Stimulated activated CD4-positive, alpha-beta T cell treated with anti-CD3 and anti-CD28 coated beads, Interleukin-2, amount 100 ng/mL, for 24 hours (primary cell): Measurements from ENCODE around the gene C2orf92.
"Not testable (repeated sequence)": the region's sequence is repeated elsewhere in the genome, so short reads cannot be mapped to it uniquely, and the experiment has no call there.

Experiments used
- DNase-seq, 2 donors: peaks; one replicate each; pipeline ENCODE4 v3.0.0-alpha.2; 2020

C2orf92 gene

GRCh38 chr2:97660044-97660774, 9.3 kb upstream of the C2orf92 start:
- DNase-seq, result no peak

DNA sequence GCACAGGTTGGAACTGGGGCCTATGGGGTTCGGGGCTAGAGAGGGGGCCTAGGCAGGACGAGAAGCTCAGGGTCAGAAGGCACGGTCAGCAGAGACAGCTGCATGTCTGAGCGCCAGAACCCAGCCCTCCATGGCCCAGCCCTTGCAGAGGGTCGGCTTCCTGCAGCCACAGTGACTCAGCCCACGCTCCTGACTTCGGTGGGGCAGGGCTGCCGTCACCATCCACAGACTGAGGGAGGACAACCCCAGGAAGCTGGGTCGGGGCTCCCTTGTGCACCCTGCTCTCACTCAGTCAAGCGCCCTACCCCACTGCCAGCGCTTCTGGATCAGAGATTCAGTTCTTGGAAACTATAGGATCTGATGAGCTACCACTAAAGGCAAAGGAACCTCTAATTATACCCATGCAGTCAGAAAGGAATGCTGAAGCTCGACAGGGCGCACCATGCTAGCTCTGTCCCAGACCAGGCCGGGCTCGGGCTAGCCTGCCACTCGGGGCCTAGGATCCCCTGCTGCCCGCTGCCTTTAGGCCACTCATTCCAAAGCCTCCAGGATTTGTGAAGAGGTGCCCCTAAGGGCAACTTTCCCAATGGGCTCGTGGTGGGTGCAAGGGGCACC, 8.6 kb upstream of the C2orf92 start:
- no peak for DNase-seq

- no peak for DNase-seq
Observed at GRCh38 chr2:97661927-97662326, 7.6 kb upstream of the C2orf92 start.

DNA sequence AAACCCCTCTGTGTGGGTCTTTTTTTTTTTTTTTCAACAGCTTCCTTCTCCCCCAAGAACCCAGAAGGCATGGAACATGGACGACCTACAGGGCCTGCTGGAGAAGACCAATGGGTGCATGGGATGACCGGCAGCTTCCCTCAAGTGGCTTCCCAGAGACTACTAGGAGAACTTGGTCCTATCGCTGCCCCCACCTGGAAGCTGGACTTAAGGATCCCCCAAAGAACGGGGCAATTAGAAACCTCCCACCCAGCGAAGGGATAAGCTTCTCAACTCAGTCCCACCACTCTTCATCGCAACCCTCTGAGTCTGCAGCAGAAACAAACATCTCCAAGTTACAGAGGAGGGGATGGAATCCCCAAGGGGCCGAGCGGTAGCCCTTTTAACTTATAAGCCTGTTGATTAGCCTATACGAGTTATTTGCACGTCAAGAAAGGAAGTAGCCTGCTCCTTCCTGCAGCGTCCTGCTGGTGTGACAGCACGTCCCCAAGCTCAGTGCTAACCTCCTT, 7.1 kb upstream of the C2orf92 start:
- DNase-seq, result no peak

DNA sequence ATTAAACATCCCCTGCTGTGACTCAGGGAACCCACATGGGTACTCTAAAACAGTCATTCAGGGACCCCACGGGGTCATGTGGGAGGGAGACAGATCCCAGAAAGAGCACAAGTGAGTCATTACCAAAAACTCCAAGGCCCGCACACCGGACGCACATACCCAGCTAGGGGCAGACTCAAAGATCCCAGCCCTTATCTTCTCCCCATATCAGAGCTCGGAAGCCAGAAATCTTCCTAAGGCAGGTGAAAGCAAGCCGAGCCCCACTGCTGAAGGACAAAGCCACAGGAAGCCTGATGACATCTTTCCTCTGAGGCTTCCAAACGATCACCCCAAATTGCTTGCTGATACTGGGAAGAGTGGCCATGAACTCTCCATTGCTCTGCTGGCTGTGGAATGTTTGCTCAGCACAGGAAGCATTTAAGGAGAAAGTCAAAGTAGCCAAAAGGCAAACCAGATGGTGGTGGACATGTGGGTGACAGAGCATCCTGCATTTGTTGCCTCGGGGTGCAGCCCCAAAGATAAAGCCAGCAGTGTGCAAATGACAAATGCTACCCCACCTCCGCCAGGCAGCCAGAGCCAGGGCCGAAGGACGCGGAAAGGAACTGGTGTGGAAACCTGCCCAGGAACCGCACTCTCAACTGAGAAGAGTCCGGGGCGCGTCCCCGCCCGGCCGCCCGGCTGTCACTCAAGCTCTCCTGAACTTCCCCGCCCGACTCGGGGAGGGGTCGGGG, 6.5 kb upstream of the C2orf92 start:
- peak; percentile 82 to 89 for DNase-seq

DNA sequence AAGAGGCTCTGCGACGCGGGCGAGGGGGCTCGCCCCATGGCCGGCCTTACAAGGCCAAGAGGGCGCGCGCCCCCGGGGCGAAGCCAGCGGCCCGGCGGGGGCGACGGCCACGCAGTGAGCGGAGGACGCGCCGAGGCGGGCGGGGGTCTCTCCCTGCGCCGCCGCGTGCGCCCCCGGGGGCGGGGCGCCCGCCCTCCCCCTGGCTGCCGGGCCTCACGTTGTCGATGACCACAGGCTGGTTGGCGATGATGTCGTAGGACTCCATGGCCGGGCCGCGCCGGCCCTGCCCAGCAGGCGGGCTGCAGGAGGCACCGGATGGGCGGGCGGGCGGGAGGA, 5.9 kb upstream of the C2orf92 start:
- no peak for DNase-seq

- peak; percentile 97 for DNase-seq
Observed at GRCh38 chr2:97663962-97664635, 5.4 kb upstream of the C2orf92 start, which contains the start of gene ACTR1B. ACTR1B (minus strand) TSS chr2:97664044; CDS start chr2:97663890, 154 bp downstream.

DNA sequence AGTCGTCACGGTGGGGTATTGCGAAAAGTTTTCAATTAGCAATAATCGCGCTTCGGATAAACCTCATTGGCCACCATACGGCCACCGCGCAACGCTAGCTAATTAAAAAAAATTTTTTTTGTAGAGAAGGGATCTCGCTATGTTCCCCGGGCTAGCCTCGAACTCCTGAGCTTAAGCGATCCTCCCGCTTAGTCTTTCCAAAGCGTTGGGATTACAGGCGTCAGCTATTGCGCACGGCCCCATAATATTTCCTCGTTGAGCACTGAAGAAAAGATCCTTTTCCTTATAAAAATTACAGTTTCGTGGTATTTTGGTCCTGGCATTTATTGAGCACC, 4.9 kb upstream of the C2orf92 start:
- DNase-seq, result no peak

DNA sequence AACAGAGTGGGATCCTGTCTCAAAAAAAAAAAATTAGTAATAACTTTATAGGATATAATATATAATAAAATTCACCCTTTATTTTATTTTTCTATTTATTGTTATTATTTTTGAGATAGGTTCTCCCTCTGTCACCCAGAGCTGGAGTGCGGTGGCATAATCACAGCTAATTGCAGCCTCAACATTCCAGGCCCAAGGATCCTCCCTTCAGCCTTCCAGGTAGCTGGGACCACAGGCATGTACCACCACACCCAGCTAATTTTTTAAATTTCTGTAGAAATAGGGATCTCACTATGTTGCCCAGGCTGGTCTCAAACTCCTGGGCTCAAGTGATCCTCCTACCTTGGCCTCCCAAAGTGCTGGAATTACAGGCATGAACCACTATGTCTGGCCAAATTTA, 958 bp downstream of the C2orf92 start:
- DNase-seq, result no peak

DNA sequence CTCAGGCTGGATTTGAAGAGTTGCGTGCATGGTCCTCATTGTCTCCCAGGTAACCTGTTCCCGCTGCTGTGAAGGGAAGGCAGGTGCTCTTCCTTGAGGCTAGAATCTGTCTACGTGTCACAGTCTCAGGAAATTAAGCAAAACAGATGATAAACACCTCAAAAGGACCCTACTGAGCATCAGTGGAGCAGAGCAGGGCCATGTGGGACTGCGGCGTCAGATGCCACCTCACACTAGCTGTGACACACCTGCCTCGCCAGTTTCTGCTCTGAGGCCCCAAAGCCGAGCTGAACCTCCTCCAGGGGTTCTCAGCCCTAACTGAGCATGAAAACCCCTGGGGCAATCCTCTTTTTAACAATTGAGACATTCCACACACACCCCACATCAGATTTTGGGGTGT, 2.0 kb downstream of the C2orf92 start:
- DNase-seq, result no peak

DNA sequence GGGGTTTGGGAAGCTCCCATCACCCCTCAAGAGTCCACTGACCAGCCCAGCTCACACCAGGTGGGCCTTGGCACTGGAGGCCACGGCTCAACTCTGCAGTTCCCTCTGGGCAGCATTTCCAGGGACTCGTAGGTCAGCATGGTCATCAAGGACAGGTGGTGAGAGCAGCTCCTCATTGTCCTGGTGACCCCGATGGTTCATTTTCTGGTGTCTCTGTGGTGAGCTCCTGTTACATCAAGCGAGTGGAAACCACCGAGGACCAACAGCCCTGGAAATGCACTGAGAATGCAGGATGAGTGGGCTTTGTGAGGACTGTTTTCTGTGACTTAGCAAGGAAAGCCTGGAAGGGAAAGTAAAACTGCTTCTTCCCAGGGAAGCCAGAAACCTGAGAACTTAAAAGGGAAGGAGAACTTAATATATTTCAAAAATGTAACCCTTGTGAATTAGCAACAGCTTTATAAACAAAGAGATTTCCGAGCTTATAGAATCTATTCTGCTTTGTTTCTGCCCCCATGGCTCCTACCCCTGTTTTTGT, 3.2 kb downstream of the C2orf92 start:
- not testable (repeated sequence) for DNase-seq

DNA sequence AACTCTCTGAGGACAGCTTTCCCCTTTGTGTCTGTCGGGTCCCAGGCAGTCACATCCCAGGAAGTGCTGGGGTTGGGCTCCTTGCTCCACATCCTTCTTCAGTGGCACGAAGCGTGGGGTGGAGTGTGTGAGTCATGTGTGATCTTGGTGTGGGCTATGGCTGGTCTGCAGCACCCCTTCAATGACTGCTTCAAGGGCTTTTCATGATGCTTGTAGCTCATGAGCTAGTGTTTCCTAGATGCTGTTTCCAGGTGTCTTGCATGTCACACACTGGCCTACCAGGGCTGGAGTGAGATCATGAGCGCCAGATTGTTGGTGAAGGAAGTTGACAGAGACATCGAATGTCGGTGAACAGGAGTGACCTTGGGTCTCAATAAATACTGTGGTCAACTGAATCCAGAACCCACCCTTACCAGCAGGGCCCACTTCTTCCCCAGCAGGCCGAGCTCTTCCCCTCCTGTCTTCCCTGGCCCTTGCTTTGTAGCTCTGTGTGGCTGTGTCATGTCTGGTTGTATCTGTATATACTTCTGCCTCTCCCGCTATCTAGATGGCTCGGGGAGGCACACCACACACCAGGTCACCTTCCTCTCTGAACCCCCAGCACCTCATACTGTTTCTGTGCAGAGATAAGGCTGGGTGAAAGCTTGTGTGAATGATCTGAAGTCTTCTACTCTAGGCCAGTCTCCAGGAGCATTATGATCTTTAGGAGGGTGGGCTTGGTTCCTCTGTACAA, 3.8 kb downstream of the C2orf92 start:
- peak in 1 of 2 donors; percentile 26 for DNase-seq

DNA sequence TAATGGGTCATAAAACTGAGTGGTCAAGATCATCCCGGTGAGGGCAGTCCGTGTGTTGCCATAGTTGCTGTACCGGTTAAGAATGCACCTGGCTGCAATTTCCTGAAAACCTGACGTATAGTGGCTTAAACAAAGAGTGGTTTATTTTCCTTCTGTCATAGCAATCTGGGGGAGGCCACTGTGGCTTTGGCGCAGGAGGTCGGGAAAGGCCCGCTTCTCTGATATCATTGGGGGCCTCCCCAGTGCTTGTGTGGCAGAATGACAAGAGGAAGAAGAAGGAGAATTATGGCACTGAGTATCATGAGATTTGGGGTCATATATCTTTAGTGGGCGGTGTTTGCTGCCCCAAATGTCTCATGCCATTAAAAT, 4.4 kb downstream of the C2orf92 start:
- peak in 1 of 2 donors; percentile 44 for DNase-seq

- no peak for DNase-seq
Observed at GRCh38 chr2:97675430-97676113, 6.1 kb downstream of the C2orf92 start.

GRCh38 chr2:97676620-97677019, 7.1 kb downstream of the C2orf92 start:
- no peak for DNase-seq

DNA sequence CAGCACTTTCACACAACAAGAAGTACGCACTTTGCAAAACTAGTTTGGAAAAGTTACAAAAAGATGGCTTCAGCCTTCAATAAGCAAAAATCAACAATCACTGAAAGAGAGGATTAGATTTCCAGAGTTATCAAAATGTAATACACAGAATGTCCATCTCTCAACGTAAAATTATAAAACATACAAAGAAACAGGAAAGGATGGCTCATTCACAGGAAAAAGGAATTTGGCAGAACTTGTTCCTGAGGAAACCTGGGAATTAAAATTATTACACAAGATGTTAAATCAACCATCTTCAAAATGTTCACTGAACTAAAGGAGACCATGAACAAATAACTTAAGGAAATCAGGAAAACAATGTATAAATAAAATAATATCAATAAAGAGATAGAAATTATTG, 8.0 kb downstream of the C2orf92 start:
- DNase-seq, result no peak

- no peak for DNase-seq
Observed at GRCh38 chr2:97678298-97678697, 8.8 kb downstream of the C2orf92 start.

- DNase-seq, result not testable (repeated sequence)
Observed at GRCh38 chr2:97687235-97687634, 17.7 kb downstream of the C2orf92 start.

- no peak for DNase-seq
Observed at GRCh38 chr2:97688062-97688827, 18.7 kb downstream of the C2orf92 start.

DNA sequence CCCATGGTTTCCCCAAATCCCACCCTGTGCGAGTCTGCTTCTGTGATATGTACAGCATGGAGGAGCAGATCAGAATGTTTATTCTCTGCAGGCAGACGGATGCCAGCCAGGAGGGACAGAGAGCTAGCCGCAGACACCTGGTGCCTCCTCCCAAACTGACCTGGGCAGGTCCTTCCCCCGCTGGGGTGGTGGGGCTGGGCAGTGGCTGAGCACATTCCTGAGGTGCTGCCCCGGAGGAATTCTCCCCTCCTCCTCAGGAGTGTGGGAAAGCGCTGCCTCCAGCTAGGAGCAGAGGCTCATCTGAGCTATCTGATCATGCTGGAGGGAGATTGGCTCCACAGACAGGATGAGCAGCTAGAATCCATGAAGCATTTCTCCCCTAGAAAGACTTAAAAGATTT, 21.7 kb downstream of the C2orf92 start:
- DNase-seq, result no peak

DNA sequence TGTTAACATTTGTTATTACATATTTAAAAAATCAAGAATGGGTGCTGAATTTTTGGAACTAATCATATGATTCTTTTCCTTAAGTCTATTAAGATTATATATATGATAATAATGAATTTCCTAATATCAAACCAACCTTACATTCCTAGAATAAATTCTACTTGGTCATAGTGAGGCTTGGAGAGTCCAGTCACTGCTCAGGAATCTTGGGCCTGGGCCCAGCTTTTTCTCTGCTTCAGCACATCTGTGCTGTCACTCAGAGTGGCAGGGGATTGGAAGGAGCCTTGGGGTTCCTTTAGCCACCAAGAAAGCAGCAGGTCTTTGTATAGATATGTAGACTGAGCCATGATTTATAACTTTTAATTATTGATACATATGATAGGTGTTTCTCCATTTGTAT, 24.0 kb downstream of the C2orf92 start:
- no peak for DNase-seq
